Activated CD4-positive, alpha-beta T cell treated with anti-CD3 and anti-CD28 coated beads, Interleukin-2, amount 50 U/mL, for 1 hour (primary cell): ENCODE measurements around the gene COL16A1.
A peak's percentile ranks its signal among the peaks of the same experiment; 100 is the strongest.

ENCODE experiments used
- DNase-seq: peaks from one replicate; pipeline ENCODE4 v3.0.0-alpha.2; 2020

COL16A1 gene

GRCh38 chr1:31705080-31705866 lies 1.5 kb upstream of the COL16A1 start:
- peak; percentile 44 for DNase-seq

DNA sequence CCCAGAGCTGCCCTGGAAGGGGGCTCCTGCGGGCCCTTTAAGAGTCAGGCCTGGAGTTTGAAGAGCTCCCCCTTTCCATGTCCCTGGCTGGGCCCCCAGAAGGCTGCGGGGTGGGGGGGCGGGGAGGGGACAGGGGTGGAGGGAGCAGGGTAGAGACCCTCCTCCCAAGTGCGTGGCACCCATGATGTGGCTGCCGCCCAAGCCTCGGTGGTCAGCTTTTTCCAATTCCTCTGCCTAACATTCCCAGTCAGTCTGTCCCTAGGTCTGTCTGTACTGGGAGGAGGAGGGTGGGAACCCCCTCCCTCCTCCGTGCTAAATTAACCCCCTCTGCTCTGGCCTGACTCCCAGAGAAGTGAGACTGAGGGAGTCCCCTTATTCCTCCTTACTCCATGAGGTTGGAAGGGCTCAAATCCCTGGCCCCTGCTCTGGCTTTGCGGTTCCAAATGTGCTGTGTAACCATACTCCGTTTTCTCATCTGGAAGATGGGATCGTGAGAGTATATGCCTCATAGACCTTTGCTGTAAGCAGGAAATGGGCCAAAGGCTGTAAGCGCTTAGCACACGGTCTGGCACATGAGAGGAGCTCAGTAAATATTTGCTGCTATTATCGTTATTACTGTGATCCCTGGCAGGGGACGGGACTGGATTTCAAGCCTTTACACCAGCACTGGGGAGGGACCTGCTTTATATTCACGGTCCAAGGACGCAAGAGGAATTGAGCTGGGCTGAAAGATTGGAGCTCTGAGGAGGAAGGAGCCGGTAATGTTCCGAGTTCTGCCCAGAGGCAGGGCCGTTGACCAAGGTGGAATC lies 658 bp upstream of the COL16A1 start:
- no peak for DNase-seq

DNA sequence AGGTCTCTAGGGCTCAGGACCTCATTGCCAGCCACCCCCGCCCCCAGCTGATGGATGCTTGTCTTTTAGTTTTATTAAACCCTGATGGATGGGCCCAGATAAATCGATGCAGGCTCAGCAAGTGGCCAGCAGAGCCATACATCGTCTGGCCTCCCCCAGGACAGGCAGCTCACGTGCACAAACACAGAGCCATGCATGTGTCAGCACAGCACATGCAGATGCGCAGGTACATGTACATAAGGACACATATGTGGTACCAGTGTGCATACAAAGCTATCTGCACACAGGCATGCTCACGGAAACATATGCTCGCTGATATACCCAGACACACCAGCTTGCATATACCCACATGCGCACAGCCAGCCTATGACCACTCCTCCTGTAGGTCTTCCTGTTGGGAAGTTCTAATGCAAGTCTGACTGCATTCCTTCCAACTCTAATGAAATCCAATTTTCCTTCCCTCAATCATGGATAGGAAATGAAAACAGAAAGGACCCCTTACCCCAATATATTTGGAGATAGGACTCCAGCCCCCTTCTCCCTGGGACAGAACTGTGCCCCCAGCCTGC lies 897 bp downstream of the COL16A1 start:
- no peak for DNase-seq

- no peak for DNase-seq
Measured at GRCh38 chr1:31701091-31701736, 2.6 kb downstream of the COL16A1 start.

DNA sequence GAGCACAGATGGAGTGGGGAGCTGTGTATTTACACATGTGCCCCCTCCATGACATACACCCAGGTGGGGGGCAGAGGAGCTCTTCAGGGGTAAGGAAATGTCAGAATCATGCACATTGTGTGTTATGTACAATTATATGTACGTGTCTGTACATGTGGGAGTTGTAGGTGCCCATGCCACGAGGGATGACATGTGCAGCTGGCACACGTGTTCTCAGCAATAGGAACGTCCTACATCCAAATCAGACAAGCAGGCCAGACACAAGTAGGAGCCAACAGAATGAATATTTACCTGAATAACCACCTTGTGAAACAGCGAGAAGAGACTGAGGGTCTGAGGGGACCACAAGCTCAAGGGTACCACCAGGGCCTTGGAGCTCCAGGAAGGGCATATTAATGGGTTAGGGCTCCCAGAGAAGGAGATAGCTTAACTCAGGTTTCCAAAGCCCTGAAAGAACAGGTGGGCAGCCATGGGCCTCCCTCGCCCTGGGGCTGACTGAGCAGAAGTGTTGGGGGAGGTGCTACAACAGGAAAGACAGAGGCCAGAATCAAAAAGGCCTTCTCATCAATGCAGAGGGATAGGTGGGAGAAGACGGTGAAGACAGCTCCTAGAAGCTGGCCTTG lies 3.2 kb downstream of the COL16A1 start:
- DNase-seq, result no peak

DNA sequence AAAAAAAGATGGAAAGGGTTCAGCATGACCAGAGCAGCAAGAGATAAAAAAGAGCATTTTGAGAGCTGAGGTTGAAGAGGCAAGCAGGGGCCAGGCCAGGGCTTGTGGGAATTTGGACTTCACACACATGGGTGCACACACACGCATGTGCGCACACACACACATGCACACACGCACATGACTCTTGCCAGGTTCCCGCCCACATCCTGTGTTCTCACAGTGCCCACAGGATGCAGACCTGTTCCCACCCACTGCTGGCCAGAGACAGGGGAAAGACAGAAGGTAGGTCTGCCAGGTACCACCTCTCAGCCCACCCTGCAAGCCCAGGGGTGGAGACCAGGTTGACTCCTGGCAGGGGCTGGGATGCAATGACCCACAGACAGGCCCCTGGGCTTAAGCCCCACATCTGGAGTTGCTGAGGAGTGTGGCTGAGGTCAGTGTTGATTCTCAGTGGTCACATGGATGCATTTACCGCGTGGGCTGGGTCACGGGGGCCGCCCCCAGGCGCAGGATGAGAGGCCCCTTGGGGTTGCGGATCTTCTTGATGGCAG lies 4.4 kb downstream of the COL16A1 start:
- no peak for DNase-seq

- DNase-seq, result no peak
Measured at GRCh38 chr1:31697369-31697984, 6.3 kb downstream of the COL16A1 start.

- no peak for DNase-seq
Measured at GRCh38 chr1:31696242-31696641, 7.6 kb downstream of the COL16A1 start.

- DNase-seq, result no peak
Measured at GRCh38 chr1:31695327-31695726, 8.5 kb downstream of the COL16A1 start.

GRCh38 chr1:31694964-31695313 lies 8.9 kb downstream of the COL16A1 start:
- no peak for DNase-seq

DNA sequence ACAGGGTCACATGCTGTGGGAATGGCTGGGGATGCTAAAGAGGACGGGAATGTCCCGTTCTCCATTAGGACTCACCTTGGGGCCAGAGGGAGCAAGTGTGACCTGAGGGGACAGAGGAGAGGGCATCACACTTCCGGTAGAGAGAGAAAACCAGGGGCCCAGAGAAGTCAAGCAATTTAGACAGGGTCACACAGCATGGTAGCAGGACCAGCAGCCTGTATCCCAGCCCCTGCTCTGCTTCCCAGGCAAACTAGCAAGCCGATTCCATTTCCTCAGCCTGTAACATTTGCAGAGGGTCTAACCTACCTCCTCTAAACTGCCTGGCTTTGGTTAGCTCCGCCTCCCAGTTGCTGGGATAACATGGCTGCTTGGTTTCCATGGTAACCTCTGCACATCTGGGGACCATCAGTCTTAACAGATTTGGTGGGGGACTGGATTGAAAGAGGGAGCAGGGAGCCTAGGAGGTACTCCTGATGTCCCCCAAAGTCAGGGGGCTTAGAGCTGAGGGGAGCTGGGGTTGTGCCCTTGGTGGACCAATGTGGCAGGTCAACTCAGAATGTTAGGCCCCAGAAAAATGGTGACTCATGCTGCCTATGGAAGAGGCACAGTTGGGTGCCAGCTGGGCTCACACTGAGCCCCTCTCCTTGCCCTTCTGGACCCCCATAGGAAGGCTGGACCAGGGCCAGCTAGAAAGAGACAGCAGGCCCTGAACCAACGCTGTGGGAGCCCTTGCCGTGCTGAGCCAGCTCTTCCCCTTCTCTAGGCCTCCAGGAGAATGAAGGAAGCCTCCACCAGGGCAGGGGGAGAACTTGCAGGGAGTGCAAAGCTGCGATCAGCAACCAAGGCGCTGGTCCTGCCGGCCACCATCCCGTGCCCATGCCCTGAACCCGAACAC lies 9.5 kb downstream of the COL16A1 start:
- no peak for DNase-seq

- DNase-seq, result no peak
Measured at GRCh38 chr1:31693231-31693630, 10.6 kb downstream of the COL16A1 start.

DNA sequence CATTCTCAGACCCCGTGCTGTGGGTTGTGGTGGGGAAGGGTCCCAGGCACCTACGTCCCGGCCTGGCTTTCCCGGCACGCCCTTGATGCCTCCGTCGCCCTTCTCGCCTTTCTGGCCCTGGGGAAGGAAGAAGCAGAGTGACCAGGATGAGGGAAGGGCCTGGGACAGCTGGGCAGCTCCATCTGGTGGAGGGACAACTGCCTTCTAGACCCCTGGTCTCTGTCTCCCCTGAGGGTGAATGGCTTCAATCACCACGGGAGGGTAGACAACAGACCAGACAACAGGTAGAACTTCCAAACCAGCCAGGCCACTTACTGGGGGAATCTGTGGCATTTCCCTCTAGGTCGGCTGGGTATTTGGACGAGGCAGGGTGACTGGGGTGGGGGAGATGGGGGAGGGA lies 11.9 kb downstream of the COL16A1 start:
- DNase-seq, result no peak

GRCh38 chr1:31691446-31691845 lies 12.4 kb downstream of the COL16A1 start:
- DNase-seq, result no peak

- no peak for DNase-seq
Measured at GRCh38 chr1:31690921-31691320, 12.9 kb downstream of the COL16A1 start.

DNA sequence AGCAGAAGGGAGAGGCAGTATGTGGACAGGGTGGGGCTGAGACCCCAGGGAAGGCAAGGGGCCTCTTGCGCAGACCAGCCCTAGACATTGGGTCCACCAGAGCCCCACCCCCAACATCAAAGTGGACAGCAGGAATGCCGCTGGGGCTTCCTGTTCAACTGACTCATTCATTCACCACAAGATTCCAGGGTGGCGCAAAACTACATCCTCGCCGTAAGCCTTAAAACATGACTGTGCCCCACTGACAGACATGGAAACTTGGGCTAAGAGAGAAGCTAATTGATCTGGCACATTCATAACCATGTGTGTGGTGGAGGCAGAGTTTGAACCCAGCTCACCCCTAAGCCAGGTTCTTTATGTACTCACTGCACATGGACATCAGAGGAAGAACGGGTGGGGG lies 14.0 kb downstream of the COL16A1 start:
- no peak for DNase-seq

GRCh38 chr1:31689379-31689778 lies 14.4 kb downstream of the COL16A1 start:
- no peak for DNase-seq

GRCh38 chr1:31688233-31688918 lies 15.4 kb downstream of the COL16A1 start:
- DNase-seq, result no peak

DNA sequence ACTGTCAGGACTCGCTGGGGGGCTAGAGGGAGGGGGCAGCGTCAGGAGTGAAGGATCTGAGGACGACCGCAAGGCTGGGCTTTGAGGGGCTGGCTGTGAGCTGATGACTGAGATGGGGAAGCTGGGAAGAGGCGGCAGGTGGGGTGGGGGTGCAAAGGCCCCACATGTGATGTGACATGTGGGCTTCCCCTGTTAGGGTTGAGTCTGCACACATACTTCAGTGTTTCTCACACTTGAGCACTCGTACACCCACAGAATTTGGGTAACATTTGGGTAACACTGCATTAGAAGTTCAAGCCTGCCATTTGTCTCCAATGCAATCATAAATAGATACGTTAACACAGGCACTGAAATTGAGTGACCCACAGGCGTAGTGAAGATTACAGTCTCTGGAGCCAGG lies 16.2 kb downstream of the COL16A1 start:
- no peak for DNase-seq

- no peak for DNase-seq
Measured at GRCh38 chr1:31685795-31686194, 18.0 kb downstream of the COL16A1 start.

- DNase-seq, result no peak
Measured at GRCh38 chr1:31683997-31684396, 19.8 kb downstream of the COL16A1 start.
